Central memory CD4-positive, alpha-beta T cell (primary cell): ENCODE data around the gene BTBD7.

Source experiments
- DNase-seq: peaks from one replicate; pipeline ENCODE4 v3.0.0; 2022

Gene BTBD7

GRCh38 chr14:93330609-93331000 is 2.2 kb downstream of the BTBD7 start:
- DNase-seq, result no peak

GRCh38 chr14:93329965-93330608 is 2.7 kb downstream of the BTBD7 start:
- DNase-seq, result no peak

GRCh38 chr14:93328546-93328945 is 4.3 kb downstream of the BTBD7 start:
- no peak for DNase-seq

GRCh38 chr14:93326196-93326595 is 6.6 kb downstream of the BTBD7 start:
- DNase-seq, result no peak

- no peak for DNase-seq
Measured at GRCh38 chr14:93323600-93324174, 9.1 kb downstream of the BTBD7 start.

DNA sequence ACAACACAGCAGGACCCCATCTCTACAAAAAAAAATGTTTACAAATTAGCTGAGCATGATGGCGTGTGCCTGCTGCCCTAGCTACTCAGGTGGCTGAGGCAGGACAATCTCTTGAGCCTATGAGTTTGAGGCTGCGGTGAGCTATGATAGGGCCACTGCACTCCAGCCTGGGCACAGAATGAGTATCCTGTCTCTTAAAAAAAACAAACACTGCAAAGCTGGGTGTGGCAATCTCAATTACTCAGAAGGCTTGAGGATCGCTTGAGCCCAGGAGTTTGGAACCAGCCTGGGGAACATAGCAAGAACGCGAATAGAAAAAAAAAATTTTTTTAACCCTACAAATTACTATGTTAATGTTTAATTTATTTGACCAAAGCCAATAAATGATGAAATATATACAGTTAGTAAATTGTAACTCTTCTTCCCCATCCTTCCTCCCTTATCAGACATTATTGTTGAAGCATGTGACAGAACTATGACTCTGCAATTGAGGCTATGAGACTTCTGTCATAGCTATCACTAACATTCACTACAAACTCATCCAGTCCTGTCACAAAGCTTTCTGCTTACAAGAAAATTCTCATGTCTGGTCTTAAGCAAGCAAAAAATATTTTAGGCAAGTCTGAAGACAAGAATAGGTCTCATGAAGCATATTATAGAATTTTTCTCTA is 9.8 kb downstream of the BTBD7 start:
- DNase-seq, result no peak

GRCh38 chr14:93320489-93320888 is 12.3 kb downstream of the BTBD7 start:
- DNase-seq, result no peak

- DNase-seq, result no peak
Measured at GRCh38 chr14:93319958-93320357, 12.9 kb downstream of the BTBD7 start.

- DNase-seq, result no peak
Measured at GRCh38 chr14:93319494-93319893, 13.3 kb downstream of the BTBD7 start.

DNA sequence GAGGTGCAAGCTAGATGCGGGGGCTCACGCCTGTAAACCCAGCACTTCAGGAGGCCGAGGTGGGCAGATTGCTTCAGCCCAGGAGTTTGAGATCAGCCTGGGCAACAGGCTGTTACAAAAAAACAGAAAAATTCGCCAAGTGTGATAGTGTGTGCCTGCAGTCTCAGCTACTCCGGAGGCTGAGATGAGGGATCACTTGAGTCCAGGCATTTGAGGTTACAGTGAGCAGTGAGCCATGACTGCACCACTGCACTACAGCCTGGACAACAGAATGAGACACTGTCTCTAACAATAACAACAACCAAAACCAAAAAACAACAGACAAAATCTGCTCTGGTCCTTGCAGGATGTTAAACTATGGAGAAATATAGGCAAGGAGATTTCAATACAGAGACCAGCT is 13.9 kb downstream of the BTBD7 start:
- no peak for DNase-seq

DNA sequence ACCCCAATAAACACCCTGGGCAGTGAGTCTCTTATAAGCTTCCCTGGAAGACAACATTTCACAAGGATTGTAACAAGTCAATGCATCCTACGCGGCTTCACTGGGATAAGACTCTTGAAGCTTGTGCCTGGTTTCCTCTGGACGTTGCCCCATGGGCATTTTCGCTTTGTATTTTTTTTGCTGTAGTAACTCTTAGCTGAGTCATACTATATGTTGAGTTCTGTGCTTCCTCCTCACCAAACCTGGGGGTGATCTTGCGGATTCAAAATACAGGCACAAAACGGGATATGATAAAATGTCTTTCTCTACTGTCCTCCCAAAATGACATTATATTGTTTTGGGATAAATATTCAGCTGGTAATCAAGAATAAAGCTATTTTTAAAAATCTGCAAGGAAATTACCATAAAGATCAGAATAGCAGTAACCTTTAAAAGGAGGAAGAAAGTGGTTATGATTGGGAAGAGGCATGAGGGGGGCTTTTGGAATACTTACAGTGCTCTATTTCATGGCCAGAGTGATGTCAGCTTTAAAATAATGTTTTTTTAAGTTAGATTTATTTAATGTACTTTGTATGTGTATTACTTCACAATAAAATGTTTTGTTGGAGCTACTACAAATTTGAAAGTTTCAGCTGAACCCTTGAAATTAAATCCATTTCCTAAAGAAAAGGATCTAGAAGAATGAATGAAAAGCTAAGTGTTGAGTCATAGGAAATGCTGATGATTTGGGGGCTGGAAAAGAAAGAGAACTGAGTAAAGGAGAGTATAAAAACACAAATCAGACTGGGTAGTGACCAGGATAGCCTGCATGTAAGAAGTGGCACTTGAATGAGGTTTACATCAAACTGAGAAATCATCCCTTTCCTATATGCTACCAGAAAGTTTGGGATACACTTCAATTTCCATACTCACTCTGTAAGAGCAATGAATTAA is 14.7 kb downstream of the BTBD7 start:
- DNase-seq, result no peak

- DNase-seq, result no peak
Measured at GRCh38 chr14:93317210-93317874, 15.5 kb downstream of the BTBD7 start.

DNA sequence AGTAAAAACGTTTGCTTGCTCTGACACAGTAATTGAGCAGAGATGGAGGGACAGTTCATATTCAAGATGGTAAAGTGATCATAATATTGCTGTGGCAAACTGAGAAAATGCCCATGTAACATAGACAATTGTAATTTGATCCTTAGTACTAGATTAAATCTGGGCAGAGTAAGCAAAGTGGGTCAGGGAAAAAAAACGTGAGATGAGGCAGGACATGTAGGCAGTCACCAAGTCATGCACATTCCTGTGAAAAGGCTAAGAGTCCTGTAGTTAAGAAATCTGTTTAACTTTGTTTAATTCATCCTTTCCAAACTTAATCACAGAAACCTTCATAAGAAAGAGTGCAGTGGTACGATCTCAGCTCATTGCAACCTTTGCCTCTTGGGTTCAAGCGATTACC is 16.1 kb downstream of the BTBD7 start:
- DNase-seq, result no peak

- DNase-seq, result no peak
Measured at GRCh38 chr14:93315575-93315974, 17.3 kb downstream of the BTBD7 start.

GRCh38 chr14:93311082-93311481 is 21.8 kb downstream of the BTBD7 start:
- no peak for DNase-seq

GRCh38 chr14:93309427-93309966 is 23.3 kb downstream of the BTBD7 start:
- no peak for DNase-seq

DNA sequence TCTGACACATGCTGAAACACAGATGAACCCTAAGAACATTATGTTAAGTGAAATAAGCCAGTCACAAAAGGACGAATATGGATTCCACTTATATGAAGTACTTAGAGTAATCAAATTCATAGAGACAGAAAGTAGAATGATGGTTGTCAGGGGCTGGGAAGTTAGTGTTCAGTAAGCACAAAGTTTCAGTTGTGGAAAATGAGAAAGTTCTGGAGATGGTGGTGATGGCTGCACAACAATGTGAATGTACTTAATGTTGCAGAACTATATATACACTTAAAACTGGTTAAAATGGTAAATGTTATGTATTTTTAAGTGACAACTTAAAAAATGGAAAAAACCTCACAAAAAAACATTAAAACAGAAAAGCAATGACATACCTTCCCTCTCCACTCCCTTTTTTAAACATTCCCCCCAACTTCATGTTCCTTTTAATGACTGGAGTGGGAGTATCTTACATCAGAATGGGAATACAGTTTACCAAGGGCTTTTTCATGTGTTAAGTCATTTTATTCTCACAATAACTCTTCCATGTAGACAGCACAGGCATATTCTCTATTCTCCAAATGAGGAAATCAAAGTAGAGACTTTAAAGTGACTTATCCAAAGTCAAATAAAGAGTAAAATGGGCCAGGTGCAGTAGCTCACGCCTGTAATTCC is 24.0 kb downstream of the BTBD7 start:
- DNase-seq, result no peak

- DNase-seq, result no peak
Measured at GRCh38 chr14:93306812-93307211, 26.0 kb downstream of the BTBD7 start.

GRCh38 chr14:93305725-93306418 is 27.0 kb downstream of the BTBD7 start:
- no peak for DNase-seq

DNA sequence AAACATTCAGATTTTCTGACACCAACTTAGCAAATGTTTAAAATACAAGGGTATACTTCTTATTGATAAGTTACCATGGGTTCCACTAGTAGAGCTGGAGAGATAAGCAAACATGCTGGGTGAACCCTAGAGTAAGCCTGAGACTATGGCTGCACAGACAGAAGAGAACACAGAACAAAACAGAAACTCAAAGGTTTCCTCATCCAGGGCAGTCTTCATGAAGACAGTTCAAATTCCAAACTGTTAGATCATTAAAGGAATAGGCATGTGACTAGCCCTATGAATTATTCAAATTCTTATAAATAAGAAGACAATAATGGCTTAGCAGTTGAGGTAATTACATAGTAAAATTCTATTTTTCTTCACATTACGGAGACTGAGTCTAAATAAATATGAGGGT is 28.1 kb downstream of the BTBD7 start:
- no peak for DNase-seq

GRCh38 chr14:93303659-93304058 is 29.2 kb downstream of the BTBD7 start:
- no peak for DNase-seq
